ENCODE results near the gene VWF. TPM values are rescaled to one million over a fixed set of nuclear protein-coding genes. Genes with fewer than 3 reads are reported as not detected.

VWF gene
- total RNA-seq, 1 donor from 2014 or later, result 0.21 TPM

GRCh38 chr12:6052206-6052939 is 72.1 kb downstream of the VWF start:
- Mint-ChIP-seq H3K27me3 (ENCODE audit: low read depth) (peaks cover 11% of the 10 kb centered on the region), H3K27ac (ENCODE audit: unreplicated experiment) (no peak overlapping the region), H3K36me3 (ENCODE audit: low read depth) (no peaks in the 10 kb centered on the region), H3K4me1 (peaks cover 5% of the 10 kb centered on the region), H3K4me3 (no peak overlapping the region), H3K9me3 (no peaks in the 10 kb centered on the region)
- no peak for TF ChIP-seq CTCF (conservative IDR thresholded peaks at IDR 0.05)
- DNase-seq (ENCODE audit: low read depth, low spot score), result no peak

- Mint-ChIP-seq H3K27me3 (ENCODE audit: low read depth) (no peaks in the 10 kb centered on the region), H3K36me3 (ENCODE audit: low read depth) (no peaks in the 10 kb centered on the region), H3K4me3 (no peak overlapping the region), H3K4me1 (peaks cover 5% of the 10 kb centered on the region), H3K27ac (ENCODE audit: unreplicated experiment) (no peak overlapping the region), H3K9me3 (no peaks in the 10 kb centered on the region)
- no peak for TF ChIP-seq CTCF (conservative IDR thresholded peaks at IDR 0.05)
- no peak for DNase-seq (ENCODE audit: low read depth, low spot score)
Observed at GRCh38 chr12:6049992-6050391, 74.5 kb downstream of the VWF start.

- H3K36me3 Mint-ChIP-seq (ENCODE audit: low read depth), result no peaks in the 10 kb centered on the region
- H3K27me3 Mint-ChIP-seq (ENCODE audit: low read depth), result peaks cover 2% of the 10 kb centered on the region
- no peaks in the 10 kb centered on the region for H3K9me3 Mint-ChIP-seq
- no peak overlapping the region for H3K27ac Mint-ChIP-seq (ENCODE audit: unreplicated experiment)
- no peak for DNase-seq (ENCODE audit: low read depth, low spot score)
- no peak overlapping the region for H3K4me3 Mint-ChIP-seq
- TF ChIP-seq CTCF (conservative IDR thresholded peaks at IDR 0.05), result no peak
- peaks cover 5% of the 10 kb centered on the region for H3K4me1 Mint-ChIP-seq
Observed at GRCh38 chr12:6049587-6049986, 74.9 kb downstream of the VWF start.

- no peak overlapping the region for H3K27ac Mint-ChIP-seq (ENCODE audit: unreplicated experiment)
- TF ChIP-seq CTCF (conservative IDR thresholded peaks at IDR 0.05), result no peak
- DNase-seq (ENCODE audit: low read depth, low spot score), result no peak
- peaks cover 5% of the 10 kb centered on the region for H3K27me3 Mint-ChIP-seq (ENCODE audit: low read depth)
- H3K4me3 Mint-ChIP-seq, result no peak overlapping the region
- no peaks in the 10 kb centered on the region for H3K9me3 Mint-ChIP-seq
- H3K4me1 Mint-ChIP-seq, result peaks cover 5% of the 10 kb centered on the region
- no peaks in the 10 kb centered on the region for H3K36me3 Mint-ChIP-seq (ENCODE audit: low read depth)
Observed at GRCh38 chr12:6047249-6048237, 76.9 kb downstream of the VWF start.

GRCh38 chr12:6046511-6047180 is 77.8 kb downstream of the VWF start:
- DNase-seq (ENCODE audit: low read depth, low spot score), result no peak
- H3K27ac Mint-ChIP-seq (ENCODE audit: unreplicated experiment), result no peak overlapping the region
- no peaks in the 10 kb centered on the region for H3K9me3 Mint-ChIP-seq
- TF ChIP-seq CTCF (conservative IDR thresholded peaks at IDR 0.05), result no peak
- H3K4me3 Mint-ChIP-seq, result no peak overlapping the region
- H3K27me3 Mint-ChIP-seq (ENCODE audit: low read depth), result peaks cover 5% of the 10 kb centered on the region
- no peaks in the 10 kb centered on the region for H3K36me3 Mint-ChIP-seq (ENCODE audit: low read depth)
- H3K4me1 Mint-ChIP-seq, result peaks cover 5% of the 10 kb centered on the region
